SIG-M5 treated with dmso at 0.1 percent for 504 hours (cell line): ENCODE results near the gene KCNK4.

Experiments used
- DNase-seq: peaks from one replicate; lab custom pipeline; 2025; ENCODE audit not compliant: unreplicated experiment; lab: John Stamatoyannopoulos, UW

The KCNK4 gene

GRCh38 chr11:64342869-64343745 lies 52.0 kb downstream of the KCNK4 start:
- no peak for DNase-seq

DNA sequence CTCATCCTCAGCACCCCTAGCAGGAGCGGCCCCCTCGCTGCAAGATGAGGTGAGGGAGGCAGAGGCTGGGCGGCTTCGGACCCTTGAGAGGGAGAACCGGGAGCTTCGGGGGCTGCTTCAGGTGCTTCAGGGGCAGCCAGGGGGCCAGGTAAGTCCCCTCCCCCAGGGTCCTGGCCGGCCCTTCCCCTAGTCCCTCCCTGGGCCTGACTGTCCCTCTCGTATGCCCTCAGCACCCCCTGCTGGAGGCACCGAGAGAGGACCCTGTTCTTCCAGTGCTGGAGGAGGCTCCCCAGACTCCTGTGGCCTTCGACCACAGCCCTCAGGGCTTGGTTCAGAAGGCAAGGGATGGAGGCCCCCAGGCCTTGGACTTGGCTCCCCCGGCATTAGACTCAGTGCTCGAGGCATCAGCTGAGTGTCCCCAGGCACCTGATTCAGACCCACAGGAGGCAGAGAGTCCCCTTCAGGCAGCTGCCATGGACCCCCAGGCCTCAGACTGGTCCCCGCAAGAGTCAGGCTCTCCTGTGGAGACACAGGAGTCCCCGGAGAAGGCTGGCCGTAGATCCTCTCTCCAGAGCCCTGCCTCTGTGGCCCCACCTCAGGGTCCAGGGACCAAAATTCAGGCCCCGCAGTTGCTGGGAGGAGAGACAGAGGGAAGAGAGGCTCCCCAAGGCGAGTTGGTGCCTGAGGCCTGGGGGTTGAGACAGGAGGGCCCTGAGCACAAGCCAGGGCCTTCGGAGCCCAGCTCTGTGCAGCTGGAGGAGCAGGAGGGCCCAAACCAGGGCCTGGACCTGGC lies 52.9 kb downstream of the KCNK4 start:
- DNase-seq: no peak

- DNase-seq: no peak
These were observed 53.7 kb downstream of the KCNK4 start for GRCh38 chr11:64344787-64345186.

DNA sequence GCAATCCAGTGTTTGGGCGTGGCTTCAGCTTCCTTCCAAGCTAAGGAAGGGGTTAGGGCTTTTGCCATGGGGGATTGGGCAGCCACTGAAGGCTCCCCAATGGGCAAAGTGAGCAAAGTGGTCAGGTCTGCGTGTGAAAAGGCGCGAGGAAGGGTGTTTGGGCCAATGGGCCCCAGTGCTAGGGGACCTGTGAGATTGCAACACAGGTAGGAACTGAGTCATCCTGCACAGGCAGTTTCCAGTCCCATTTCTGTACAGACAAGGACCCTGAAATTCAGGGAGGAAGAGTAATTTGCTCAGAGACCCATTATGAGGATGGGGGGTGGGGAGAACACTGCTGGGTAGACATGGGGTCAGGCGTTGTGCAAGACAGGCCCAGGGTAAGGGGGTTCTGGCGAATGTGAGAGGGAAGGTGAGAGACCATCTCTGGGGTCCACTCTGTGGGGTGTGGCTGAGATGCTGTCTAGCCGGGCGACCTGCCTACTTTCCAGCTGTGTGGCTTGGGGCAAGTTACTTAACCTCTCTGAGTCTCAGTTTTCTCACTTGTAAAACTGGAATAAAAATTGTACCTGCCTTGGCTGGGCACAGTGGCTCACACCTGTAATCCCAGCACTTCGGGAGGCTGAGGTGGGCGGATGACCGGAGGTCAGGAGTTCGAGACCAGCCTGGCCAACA lies 56.2 kb downstream of the KCNK4 start:
- peak; percentile 69 for DNase-seq

GRCh38 chr11:64348383-64349024 lies 57.4 kb downstream of the KCNK4 start:
- DNase-seq: no peak

DNA sequence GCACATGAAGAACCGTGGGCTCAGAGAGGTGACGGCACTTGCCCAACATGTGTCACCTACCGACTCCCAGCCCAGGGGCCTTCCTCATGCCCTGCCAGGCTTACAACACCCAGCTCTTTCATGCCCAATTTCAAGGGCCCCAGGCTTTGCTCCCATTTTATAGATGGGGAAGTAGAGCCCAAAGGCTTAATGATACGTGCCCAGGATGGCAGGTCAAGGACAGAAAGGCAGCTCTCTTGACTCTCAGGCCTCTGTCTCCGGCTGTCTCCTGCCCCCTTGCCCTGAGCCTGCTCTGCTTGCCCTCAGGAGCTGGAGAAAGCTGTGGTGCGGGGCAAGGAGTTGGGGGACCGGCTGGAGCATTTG lies 57.9 kb downstream of the KCNK4 start:
- no peak for DNase-seq

DNA sequence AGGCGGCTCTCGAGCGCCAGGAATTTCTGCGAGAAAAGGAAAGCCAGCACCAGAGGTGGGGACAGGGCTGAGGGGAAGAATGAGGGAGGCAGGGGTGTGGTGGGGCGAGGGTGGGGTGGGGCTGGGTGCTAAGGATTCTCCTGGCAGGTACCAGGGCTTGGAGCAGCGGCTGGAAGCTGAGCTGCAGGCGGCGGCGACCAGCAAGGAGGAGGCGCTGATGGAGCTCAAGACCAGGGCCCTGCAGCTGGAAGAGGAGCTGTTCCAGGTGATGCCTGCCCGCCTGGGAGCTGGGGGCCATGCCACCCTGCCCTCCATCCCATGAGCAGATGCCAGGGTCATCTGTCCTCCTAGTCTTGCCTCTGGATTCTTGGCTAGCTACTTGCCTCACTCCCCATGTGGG lies 58.3 kb downstream of the KCNK4 start:
- no peak for DNase-seq
